UCSD-AML1 (cell line): ENCODE results near the gene ARHGEF16.

Source experiments
- DNase-seq: peaks from one replicate; lab custom pipeline; 2025; ENCODE audit not compliant: unreplicated experiment; lab: John Stamatoyannopoulos, UW

Gene ARHGEF16

DNA sequence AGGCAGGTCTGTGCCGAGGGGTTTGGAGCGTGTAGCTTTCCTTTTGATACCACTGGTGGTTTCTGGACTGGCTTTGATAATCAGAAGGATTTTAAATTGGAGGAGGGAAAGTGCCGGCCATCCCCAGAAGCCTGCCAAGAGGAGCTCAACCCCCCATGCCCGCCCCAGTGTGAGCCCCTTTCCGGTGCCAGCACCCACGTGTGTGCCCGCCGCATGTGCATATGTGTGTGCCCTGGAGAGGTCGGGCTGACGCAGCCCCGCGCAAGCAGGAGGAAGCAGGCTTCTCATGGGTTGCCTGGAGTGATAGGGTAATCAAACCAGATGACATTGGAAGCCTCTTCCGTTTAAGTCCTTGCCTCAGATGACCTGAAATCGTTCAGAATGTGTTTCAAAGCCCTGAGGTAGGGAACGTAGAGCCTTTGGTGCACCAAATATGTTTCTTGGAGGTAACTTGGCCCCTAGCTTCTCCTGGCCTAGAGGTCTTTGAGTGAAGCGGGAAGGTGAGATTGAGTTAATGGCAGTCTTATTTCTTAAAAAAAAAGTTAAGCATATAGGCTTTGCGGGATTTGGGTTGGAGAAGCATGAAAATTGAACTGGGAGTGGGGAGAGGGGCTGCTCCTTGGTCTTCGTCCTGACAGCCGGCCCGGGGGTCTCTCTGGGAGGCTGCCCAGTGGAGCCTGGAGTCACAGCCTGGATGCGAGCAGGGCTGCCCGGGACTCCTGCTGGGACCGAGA is 34.1 kb upstream of the ARHGEF16 start:
- DNase-seq = no peak

DNA sequence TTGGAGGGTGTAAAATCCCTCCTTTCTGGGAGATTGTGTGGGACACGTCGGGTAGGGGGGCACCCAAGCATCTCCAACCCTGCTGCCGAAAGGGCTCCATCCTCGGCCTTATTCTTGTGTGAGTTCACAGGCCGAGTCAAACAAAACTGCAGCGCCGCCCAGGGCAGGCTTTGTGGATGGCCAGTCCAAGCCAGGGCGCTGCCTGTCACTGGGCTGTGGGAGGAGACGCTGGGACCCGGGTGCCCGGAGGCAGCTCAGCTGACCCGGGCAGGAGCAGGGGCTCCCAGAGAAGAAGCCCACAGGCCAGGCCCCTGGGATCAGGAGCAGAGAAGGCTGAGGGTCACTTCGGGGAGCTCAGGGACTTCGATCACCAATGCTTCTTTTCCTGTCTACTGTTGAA is 31.8 kb upstream of the ARHGEF16 start:
- no peak for DNase-seq

DNA sequence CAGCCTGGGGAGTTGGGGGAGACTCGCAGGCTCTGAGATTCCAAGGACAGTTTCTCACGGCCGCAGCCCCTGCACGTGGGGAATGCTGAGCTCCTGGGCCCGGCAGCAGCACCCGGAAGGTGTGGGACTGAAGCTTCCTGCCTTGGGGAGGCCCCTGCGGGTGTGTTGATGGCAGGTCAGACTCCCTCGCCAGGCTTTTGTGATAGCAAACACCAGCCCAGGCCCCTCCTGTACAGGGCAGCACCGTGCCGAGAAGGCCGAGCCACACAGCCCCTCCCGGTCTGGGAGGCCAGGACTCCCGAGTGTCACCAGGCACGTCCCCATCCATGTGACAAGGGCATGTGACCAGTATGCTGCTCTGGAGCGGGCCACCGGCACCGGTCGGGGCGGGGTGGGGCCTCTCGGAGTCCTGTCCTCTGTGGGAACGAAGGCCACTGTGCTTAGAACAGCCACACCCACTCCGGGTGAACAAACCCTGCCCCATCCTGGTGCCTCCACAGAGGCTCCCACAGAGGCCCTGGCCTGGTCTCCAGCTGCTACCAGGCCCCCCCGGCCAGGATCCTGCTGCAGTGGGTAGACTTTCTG is 31.1 kb upstream of the ARHGEF16 start:
- peak; percentile 38 for DNase-seq

DNA sequence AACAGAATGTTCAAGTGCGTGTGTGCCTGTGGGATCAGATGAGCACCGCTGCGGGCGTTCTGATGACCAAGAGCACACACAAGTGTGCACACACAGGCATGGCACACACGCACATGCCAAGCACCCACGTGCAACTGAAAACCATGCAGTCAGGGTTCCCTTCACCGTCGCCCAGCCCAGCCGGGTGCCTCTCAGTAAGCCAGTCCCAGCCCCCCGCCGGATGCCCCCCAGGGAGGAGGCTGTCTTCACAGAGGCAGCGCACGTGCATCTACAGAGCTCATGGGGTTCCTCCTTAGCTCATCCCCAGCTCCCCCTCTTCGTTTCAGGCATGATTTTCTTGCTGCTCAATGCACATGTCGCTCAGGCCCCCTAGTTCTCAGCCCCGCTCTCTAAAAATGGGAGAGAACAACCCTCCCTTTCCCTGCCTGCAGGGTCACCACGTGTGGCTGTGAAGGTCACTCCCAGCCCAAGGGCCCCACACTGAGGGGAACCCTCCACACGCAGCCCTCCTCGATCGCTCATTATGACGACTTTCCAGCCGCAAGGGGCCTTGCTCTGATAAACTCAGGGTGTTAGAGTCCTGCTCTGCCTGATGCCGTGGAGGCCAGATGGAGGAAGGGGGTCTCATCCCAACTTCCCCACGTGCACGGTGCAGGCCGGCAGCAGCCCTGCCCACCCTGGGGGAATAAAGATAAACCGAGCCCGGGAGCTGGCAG is 30.4 kb upstream of the ARHGEF16 start:
- DNase-seq = no peak

DNA sequence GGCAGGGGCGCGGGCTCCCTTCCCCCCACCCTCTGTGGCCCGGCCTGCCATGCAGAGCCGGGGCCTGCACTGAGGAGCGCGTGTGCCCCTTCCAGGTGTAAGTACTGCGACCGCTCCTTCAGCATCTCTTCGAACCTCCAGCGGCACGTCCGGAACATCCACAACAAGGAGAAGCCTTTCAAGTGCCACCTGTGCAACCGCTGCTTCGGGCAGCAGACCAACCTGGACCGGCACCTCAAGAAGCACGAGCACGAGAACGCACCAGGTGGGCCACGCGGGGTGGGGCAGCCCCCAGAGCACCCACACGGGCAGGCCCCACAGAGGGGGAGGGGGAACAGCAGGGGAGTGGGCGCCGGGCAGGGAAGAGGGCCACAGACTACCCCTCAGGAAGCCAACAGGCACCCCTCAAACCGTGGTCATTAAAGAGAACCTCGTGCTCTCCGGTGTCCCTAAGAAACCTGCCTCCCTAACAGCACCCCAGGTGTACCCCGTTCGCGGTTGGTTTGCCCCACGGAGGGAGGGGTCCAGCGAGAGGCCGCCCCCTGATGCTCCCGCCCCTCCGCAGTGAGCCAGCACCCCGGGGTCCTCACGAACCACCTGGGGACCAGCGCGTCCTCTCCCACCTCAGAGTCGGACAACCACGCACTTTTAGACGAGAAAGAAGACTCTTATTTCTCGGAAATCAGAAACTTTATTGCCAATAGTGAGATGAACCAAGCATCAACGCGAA is 28.8 kb upstream of the ARHGEF16 start:
- no peak for DNase-seq

DNA sequence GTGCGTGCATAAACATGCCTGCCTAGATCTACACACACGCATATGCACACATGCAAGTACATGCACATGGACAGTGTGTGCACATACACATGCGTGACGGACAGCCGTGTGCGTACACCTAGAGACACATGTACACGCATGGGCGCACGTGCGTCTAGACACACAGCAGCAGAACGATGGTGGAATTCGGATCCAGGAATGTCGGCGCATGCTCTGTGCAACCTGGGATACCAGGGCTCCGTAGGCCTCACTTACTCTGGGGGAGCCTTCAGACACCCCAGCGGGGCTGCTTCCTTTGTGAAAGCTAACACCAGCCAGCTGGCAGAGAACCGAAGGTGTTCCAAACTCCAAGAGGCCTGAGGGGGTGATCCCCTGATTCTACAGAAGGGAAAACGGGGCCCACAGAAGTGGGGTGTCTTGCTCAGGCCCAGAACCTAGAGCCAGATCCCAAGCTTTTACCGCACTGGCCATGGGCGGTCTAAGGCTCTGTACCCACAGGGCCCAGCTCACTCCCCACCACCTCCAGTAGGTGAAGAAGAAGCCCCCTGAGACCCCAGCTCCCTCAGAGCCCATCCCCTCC is 27.4 kb upstream of the ARHGEF16 start:
- DNase-seq = no peak

DNA sequence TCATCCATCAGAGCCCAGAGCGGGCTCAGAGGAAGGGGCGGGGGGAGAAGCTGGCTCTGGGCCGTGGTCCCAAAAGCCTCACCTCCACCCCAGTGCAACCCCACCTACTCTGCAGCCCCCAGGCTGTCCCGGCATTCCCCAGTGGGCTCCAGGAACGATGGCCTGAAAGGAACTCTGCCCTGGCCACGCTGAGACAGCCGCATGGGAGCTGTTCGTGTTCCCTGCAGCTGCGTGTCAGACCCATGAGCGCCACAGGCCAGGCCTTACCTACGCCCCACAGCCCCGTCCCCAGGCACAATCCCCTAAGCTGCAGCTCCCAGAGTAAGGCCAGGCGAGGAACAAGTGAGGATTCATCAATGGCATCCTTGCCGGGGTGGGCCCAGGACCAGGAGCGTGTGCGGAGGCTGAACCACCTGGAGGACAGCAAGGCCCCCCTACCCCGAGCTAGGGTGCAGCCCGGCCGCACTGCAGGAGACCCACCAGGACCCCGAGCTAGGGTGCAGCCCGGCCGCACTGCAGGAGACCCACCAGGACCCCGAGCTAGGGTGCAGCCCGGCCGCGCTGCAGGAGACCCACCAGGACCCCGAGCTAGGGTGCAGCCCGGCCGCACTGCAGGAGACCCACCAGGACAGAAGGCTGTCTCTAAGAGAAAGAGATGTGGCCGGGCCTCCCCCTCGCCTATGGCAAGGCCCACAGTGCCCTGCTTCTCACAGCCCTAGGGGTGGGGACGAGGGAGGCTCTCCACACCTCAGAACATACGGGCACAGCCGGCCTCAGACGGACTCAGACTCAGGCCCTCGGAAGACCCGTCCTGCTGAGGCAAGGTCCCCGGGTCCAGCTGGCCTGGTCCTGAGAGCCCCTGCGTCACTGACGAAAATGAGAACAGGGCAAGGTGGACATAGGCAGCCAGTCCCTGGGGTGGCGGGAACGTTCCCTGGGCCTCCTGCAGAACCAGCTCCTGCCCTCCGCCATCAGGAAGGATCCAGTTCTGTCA is 26.5 kb upstream of the ARHGEF16 start:
- no peak for DNase-seq

DNA sequence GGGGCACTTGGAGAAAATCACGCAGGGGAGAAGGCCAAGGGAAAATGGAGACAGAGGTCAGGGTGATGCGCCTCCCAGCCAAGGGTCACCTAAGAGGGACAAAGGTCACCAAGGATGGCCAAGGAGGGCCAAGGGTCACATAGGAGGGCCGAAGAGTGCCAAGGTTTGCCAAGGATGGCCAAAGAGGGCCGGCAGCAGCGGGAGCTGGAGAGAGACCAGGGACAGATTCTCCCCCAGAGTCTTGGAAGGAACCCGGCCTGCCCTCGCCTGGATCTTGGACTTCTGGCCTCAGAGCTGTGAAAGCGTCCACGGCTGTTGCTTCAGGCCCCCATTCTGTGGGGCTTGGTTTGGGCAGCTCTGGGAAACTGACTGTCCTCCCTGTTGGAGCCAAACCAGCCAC is 25.6 kb upstream of the ARHGEF16 start:
- no peak for DNase-seq

DNA sequence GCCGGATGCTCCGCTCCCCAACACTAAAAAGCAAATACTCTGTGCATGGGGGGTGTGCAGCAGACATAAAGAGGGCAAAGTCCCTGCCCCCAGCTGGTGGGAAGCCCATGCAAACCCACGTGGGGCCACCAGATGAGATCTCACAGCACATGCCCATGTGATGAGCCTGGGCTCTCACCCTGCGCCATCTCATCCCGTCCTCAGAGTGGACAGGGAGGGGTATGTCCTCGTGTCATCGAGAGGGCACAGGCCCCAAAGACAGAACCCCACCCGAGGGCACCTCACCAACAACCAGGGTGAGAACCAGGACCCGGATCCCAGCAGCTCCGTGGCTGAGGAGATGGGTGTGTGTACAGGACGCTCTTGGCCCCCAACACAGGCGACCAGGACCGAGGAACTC is 25.1 kb upstream of the ARHGEF16 start:
- no peak for DNase-seq

DNA sequence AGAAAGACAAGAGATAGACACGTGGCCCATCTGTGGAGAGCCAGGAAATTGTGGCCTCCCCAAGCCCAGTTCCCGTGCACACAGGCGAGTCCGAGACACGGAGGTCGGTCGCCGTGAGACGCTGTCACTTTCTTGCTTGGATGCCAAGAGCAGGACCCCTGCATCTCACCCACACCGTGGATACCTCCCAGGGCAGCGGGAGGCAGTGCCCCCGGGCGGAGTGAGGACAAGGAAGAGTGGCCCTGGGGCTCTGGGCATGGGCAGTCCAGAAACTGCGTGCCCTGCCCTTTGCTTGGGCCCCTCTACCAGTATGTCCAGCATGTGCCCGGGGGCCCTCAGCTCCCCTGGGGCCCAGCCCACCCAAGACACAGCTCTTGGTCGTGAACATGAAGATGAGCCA is 24.7 kb upstream of the ARHGEF16 start:
- DNase-seq = no peak

DNA sequence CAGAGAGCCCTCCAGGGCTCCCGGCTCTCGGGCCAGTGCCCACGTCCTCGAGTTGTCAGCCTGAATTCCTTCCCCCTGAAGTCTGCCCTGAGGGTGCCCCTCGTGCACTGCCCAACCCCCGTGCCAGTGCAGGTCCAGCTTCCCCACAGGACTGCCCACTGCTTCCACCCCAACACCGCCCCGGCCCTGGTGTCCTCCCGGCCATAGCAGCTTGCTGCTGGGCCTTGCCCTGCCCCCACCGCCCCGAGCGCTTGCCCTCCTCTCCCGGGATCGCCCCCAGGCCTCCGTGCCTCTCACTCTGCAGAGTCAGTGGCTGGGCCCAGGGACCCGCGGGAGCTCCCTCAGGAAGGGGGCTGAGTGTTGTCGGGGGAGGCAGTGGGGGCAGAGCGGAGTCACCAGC is 24.1 kb upstream of the ARHGEF16 start:
- no peak for DNase-seq

DNA sequence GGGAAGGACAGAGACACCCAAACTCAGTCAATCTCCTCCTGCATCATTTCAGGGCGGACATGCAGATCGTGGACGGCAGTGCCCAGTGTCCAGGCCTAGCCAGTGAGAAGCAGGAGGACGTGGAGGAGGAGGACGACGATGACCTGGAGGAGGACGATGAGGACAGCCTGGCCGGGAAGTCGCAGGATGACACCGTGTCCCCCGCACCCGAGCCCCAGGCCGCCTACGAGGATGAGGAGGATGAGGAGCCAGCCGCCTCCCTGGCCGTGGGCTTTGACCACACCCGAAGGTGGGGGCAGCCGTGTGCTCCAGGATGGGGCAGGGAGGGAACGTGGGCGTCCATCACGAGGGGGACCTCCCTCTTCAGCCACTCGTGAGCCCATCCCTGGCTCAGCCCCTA is 23.6 kb upstream of the ARHGEF16 start:
- no peak for DNase-seq

DNA sequence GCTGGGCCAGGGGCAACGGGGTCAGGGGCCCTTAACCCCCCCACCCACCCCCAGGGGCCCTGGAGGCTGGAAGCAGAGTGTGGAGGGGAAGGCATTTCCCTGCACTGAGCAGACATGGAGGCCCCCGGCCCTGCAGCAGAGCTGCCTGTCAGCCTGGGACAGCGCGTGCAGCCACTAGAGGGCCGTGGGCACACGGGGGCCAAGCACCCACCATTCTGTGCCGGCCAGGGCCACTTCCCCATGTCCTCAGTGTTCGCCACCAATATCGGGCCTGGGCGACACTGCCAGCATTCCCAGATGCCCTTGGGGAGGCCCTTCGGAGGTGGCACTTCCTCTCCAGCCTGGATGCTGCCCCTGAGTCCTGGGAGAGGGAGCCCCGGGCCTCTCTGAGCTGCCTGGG is 23.2 kb upstream of the ARHGEF16 start:
- peak; percentile 17 for DNase-seq

DNA sequence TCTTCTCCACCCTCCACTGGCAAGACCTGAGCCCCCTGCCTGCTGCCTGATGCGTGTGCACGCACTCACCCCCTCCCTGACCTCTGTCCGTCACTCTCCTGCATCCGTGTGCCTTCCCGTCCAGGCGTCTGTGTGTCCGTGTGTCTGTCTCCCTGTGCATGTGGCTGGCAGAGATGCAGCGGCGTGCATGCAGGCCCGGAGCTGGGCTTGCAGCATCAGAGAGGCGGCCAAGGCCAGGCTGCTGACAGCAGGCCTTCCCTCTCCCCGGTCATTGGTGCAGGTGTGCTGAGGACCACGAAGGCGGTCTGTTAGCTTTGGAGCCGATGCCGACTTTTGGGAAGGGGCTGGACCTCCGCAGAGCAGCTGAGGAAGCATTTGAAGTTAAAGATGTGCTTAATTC is 22.8 kb upstream of the ARHGEF16 start:
- no peak for DNase-seq

DNA sequence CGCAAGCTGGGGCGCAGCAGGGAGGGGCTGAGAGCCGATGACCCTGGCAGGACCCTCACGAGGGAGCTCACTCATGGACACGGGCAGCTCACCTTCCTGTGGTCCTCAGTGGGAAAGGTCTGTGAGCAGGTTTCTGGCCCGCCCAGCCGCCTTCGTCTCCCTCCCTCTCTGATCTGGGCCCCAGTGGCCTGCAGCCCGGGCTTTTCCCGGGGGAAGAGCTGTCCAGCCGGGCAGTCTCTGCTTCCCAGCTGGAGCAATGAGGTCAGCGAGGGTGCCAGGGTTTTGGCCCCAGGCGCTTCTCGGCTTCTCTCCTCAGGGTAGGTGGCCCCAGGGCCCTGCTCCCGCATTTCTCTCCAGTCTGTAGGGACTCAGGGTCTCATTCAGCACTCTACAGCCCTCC is 22.2 kb upstream of the ARHGEF16 start:
- no peak for DNase-seq

DNA sequence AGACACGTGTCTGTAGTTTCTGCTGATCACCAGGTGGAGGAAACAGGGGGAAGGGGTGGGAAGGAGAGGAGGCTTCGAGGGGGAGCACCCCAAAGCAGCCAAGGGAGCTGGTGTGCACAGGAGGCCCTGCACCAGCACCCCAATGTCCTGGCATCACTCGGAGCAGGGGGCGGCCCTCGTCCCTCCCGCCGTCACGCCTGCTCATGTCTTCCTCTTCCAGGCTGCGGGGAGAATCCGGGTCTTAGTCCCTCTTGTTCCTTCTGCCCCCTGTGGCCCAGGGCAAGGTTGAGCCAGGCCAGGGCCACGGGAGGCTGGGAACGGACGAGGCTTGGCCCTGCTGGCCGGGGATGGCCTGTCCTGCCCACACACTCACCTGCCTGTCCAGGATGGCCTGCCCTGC is 21.4 kb upstream of the ARHGEF16 start:
- DNase-seq = no peak

DNA sequence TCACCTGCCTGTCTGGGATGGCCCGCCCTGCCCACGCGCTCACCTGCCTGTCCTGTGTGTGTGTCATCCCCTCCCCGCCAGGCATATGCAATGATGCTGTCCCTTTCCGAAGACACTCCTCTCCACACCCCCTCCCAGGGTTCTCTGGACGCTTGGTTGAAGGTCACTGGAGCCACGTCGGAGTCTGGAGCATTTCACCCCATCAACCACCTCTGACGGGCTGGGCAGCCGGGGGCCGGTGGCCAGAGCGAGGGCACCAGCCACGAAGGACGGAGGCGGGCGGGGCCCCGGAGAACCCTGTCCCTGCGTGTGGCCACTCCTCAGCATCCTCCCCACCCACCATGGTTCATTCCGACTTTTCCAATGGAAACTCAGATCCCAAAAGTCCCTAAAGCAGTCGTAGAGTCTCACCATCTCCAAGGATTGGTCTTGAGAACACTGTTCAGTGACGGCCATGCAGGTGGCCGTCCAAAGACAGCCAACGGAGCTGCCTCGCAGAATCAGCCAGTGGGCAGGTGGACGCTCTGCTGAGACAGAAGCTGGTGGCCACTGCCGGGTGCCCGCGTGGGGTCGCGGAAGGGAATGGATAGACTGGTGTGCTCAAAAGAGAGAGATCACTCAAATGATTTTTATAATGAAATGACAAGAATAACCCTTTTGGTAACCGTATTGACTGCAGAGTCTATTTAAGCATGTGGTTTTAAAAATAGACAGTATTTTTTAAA is 20.7 kb upstream of the ARHGEF16 start:
- DNase-seq = no peak

DNA sequence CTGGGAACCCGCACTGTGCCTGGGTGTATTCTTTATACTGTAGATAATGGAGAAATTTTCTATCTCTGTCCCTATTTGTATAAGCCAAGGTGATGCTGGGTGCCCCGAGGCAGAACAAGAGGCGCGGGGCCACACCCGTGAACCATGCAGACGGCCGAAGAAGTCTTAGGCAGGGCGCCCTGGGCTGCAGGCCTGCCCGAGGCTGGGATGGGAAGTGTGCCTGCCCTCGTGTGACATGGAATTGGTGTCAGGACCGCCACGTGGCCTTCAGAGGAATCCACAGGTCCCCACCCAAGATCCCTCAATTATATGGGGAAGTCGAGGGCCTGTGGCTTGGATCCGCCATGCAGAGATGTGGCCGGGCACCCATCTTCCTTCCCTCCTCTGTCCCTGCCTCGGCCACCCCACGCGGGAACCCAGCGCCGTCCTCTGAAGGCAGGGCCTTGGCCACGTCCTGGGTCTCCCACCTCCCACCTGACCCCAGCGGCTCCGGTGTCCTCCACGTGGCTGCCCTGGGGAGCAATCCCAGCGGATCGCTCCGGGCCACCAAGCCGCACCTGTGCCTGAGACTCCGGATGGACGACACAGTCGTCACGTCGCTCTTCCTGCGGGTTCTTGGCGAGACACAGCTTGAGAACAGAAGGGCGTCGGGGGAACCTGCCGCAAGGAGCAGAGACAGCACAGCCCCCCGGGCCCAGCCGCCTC is 19.9 kb upstream of the ARHGEF16 start:
- DNase-seq = no peak

DNA sequence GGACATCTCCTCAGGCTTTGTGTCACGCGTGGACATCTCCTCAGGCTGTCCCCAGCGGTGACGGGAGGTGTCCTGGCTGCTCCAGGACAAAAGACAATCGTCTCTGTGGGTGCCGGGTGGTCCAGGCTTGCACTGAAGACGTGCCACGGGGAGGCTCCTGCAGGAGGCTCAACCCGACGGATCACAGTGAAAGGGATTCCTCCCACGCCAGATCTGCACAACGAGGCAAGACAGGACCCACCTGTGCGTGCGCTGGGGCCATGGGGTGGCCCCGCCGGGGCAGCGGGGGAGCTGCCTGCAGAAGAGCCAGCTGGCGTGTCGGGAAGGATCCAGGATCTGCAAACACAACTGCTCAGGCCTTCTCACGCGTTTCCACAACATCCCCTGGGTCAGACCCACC is 18.8 kb upstream of the ARHGEF16 start:
- DNase-seq = no peak
